ENCODE data around the gene RPL21.

- TF ChIP-seq POLR2A (IDR thresholded peaks at IDR 0.05) = no peak
- TF ChIP-seq, protein P1, sequence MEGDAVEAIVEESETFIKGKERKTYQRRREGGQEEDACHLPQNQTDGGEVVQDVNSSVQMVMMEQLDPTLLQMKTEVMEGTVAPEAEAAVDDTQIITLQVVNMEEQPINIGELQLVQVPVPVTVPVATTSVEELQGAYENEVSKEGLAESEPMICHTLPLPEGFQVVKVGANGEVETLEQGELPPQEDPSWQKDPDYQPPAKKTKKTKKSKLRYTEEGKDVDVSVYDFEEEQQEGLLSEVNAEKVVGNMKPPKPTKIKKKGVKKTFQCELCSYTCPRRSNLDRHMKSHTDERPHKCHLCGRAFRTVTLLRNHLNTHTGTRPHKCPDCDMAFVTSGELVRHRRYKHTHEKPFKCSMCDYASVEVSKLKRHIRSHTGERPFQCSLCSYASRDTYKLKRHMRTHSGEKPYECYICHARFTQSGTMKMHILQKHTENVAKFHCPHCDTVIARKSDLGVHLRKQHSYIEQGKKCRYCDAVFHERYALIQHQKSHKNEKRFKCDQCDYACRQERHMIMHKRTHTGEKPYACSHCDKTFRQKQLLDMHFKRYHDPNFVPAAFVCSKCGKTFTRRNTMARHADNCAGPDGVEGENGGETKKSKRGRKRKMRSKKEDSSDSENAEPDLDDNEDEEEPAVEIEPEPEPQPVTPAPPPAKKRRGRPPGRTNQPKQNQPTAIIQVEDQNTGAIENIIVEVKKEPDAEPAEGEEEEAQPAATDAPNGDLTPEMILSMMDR (IDR thresholded peaks at IDR 0.05) = no peak
These were observed 20.3 kb downstream of the RPL21 start for GRCh38 chr13:27271570-27272096.
